GM21526 (cell line): ENCODE data around the gene SOX12.
"Not testable (repeated sequence)": the region's sequence is repeated elsewhere in the genome, so short reads cannot be mapped to it uniquely, and the experiment has no call there.

ENCODE experiments used
- ATAC-seq: cut with Tn5 transposase; IDR thresholded peaks from one replicate; pipeline ENCODE4 v1.9.1; 2021; ENCODE audit warnings: moderate library complexity; ENCODE audit not compliant: unreplicated experiment, low FRiP score

SOX12 gene

GRCh38 chr20:358891-359555 is 33.7 kb downstream of the SOX12 start:
- no peak for ATAC-seq

- peak; percentile 38 for ATAC-seq
These were observed 36.2 kb downstream of the SOX12 start for GRCh38 chr20:361561-361960.

DNA sequence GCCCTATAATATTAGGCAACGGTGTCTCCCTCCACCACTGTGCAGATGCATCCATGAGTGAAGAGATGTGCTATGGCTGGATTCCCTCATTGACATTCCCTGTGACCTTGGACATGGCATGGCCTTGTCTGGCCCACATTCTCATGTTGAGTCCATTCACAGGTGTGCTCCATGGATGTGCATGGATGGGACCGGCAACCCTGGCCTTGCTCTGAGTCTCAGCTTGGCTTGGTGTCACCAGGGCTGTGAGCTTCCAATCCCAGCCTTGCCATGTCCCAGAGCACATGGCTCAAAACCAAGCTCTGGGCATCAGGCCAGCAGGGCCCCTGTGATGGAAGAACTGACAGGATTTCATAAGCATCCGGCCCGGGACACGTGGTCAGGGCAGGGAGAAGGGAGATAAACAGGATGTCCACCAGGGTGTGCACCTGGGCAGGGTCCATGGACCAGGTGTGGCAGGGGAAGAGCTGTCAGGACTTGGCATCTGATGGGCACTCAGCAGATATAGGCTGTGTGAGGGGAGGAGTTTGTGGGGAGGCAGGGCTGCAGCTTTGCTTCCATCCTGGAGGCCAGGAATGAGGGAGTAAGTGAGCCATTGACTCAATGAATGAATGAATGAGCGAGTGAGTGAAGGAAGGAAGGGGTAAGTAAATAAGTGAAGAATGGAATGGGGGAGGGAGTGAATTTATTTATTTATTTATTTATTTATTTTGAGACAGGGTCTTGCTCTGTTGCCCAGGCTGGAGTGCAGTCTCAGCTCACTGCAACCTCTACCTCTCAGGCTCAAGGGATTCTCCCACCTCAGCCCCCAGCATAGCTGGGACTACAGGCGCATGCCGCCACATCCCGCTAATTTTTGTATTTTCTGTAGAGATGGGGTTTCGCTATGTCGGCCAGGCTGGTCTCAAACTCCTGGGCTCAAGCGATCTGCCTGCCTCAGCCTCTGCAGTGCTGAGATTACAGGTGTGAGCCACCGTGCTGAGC is 37.2 kb downstream of the SOX12 start:
- no peak for ATAC-seq

DNA sequence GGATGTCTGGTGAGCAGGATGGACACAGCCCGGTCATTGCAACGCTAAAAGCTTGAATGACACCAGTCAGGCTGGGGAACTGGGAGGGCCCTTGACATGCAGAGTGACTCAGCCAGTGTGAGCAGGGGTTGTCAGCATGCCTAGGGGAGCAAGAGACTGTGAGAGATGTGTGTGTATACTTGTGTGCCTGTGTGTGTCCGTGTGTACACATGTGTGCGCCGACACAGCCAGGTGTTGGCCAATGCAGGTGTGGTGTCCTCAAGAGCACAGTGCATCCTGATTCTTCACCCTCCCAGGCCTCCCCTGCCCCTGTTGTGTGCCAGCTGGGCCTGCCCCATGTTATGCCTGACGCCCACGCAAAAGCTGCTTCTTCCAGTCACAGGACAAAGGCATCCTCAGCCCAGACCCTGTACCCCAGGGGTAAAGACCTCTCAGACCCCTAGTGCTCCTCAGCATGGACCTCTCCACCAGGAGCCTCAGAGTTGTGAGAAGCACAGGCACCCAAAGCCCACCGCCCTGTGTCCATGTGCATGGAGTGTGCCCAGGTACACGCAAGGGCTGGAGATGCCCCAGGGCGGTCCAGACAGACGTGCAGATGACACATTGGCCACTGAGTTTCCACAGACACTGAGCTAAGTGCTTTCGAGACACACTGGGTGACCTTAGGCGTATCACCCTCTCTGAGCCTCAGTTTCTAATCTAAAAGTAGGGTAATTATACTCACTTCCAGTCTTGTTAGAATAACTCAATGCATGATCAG is 38.1 kb downstream of the SOX12 start:
- ATAC-seq: no peak

GRCh38 chr20:364905-365794 is 39.8 kb downstream of the SOX12 start:
- ATAC-seq: no peak

- no peak for ATAC-seq
These were observed 40.8 kb downstream of the SOX12 start for GRCh38 chr20:366041-366718.

DNA sequence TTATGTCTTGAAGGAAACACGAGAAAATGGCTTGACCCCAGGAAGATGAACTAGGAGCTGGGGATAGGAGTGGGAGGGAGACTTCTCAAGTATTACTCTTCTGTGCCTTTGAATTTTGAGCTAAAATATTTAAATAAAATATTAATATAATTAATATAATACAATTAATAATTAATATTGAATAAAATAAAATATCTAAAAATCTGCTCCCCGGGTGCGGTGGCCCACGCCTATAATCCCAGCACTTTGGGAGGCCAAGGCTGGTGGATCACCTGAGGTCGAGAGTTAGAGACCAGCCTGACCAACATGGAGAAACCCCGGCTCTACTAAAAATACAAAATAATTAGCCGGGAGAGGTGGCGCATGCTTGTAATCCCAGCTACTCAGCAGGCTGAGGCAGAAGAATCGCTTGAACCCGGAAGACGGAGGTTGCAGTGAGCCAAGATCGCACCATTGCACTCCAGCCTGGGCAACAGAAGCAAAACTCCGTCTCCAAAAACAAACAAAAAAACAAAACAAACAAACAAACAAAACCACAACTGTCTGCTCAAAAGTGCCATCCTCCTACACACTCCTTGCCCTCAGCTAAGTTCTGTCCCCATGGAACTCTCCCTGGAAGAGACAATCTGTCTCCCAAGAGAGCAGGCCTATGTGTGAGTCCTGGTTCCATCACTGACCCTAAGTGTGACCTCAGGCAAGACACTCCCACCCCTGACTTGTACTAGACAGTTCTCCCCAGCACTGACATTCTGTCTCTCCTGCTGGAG is 41.5 kb downstream of the SOX12 start:
- ATAC-seq: no peak

- no peak for ATAC-seq
These were observed 42.1 kb downstream of the SOX12 start for GRCh38 chr20:367486-367887.

- no peak for ATAC-seq
These were observed 43.6 kb downstream of the SOX12 start for GRCh38 chr20:368915-369314.

DNA sequence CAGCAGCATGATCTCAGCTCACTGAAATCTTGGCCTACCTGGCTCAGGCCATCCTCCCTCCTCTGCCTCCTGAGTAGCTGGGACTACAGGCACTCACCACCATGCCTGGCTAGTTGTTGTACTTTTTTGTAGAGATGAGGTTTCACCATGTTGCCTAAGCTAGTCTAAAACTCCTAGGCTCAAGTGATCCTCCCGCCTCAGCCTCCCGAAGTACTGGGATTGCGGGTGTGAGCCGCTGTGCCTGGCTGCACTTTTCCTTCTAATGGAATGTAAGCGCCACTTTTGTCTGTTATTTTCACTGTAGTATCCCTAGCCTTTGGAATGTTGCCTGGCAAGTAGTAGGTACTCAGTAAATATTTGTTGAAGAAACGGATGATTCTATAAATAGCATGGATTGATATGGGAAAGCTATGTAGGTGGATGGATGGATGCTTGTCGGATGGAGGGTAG is 44.8 kb downstream of the SOX12 start:
- ATAC-seq: no peak

DNA sequence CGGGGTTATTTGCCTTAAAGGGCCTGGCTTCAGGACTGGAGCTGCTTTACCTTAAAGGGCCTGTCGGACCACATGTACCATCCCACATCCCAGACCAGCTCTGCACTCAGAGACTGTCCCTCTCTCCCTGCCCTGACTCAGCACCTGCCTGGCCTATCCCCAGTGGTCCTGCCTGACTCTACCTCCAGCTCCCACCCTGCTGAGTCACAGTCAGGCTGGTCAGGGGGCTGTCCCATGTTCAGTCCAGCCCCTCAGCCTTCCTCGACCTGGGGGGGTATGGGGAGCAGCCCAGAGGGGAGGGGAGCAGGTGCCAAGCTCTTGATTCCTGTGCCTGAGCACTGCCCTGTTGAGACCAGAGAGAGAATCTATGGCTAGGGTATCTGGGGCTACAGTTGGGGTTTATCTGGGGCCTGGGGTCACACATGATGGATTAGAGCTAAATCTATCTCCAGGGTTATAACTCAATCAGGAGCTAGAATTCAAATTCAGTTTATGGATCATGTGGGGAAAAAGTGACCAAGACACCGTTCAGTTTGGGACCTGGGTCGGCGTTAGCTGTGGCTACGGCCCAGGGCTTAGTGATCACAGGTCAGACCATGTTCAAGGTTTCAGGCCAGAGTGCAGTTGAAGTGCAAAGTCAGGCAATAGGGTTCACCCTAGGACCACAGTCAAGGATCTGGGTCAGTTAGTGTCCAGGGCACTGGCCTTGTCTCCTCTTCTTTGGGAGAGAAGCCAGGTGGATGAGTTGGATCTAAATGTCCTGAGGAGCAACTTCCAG is 45.8 kb downstream of the SOX12 start:
- no peak for ATAC-seq

GRCh38 chr20:371755-372542 is 46.6 kb downstream of the SOX12 start:
- ATAC-seq: no peak

- not testable (repeated sequence) for ATAC-seq
These were observed 47.3 kb downstream of the SOX12 start for GRCh38 chr20:372543-373082.

DNA sequence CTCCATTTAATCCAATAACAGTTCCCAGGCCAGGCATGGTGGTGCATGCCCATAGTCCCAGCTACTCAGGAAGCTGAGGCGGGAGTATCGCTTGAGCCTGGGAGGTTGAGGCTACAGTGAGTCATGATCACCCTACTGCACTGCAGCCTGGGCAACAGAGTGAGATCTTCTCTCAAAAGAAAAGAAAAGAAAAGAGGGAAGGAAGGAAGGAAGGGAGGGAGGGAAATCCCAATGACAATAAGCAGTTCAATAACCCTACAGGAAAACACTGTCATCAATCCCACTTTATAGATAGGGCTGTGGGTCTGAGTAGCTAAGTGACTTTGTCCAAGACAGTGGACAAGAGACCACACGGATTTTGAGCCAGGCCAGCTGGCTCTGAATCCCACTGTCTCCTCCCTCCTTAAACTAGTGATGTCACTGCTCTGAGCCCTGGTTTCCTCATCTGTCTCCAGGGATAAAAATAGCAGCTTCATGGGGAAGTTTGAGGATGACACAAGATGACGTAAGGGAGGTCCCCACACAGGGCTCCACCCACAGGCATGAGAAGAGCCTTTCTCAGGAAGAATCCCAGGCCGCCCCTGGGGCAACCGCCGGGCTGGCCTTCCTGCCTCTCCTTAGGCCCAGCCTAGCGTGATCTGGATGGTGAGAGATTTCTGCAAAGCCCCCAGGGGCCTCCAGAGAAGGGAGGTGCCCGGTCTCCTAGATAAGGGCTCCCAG is 48.0 kb downstream of the SOX12 start:
- no peak for ATAC-seq

- no peak for ATAC-seq
These were observed 50.0 kb downstream of the SOX12 start for GRCh38 chr20:375265-375889.

DNA sequence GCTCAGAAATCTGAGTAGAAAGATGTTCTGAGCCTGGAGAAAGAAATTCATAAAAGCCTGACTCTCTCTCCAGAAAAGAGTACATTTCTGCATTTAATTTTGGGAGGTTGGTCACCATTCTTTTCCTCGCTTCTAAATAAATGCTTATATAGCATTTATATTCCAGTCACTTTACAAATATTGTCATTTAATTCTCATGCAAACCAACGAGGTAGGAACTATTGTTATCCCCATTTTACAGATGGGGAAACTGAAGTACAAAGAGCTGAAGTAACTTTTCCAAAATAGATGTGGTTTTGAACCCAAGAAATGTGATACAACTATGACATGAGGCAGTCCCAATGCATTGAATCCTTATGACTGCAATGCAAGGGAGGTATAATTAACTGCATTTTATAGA is 50.7 kb downstream of the SOX12 start:
- ATAC-seq: no peak
